HepG2 (cell line): Measurements from ENCODE around the gene PCDH17. TPM values are rescaled to one million over a fixed set of nuclear protein-coding genes. Genes with fewer than 3 reads are reported as not detected.

Experiments
- ATAC-seq: fragments of 200-7000 bp; cut with Tn5 transposase; 3 replicates; pipeline ENCODE4 v1.9.1; 2020; ENCODE audit warnings: mild to moderate bottlenecking, moderate library complexity
- BruUV-seq: library from RNA; stranded (reverse); fragments of 400-500 nt; replicated peaks from 2 replicates; lab custom pipeline; 2021; lab: Mats Ljungman, UMichigan
- CTCF ChIA-PET: fragments of 300-600 bp; formaldehyde crosslinking; extraction: SDS; loops from one replicate; lab custom pipeline; 2021; ENCODE audit warnings: low total read pairs, inconsistent platforms, low intra/inter-chr PET ratio; lab: Yijun Ruan, JAX
- POLR2A ChIA-PET: fragments of 350-600 bp; sonication (Branson Sonifier 250); formaldehyde crosslinking; loops from one replicate; lab custom pipeline; 2020; ENCODE audit warnings: antibody characterized with exemption, inconsistent platforms; lab: Yijun Ruan, JAX
- DNase-seq: peaks from one replicate; pipeline ENCODE4 v3.0.0-alpha.2; 2015; ENCODE audit warnings: low spot score
- FAIRE-seq: peaks from 3 replicates; lab custom pipeline; 2011; peaks lifted over from hg19 to GRCh38; lab: Jason Lieb, UNC
- H2AFZ ChIP-seq: one replicate; pipeline ENCODE4 v1.6.1; 2011; ENCODE audit warnings: low read length, inconsistent platforms
- H3K27ac ChIP-seq: fragments of 300-600 bp; 3 replicates; pipeline ENCODE4 v1.8.0; 2011; ENCODE audit warnings: mixed run types, mild to moderate bottlenecking, mixed read lengths, low read length, inconsistent platforms; ENCODE audit not compliant: insufficient read depth; ENCODE audit errors: extremely low read length
- H3K27me3 ChIP-seq, 2 experiments: fragments of 200-600 bp in 1 of 2; 2 replicates in 1 of 2; 3 replicates in 1 of 2; pipeline versions ENCODE4 v1.6.0 to v1.8.0; 2011; ENCODE audit warnings: low read length in 2 of 2, mild to moderate bottlenecking in 2 of 2, moderate library complexity in 2 of 2, inconsistent platforms in 1 of 2; ENCODE audit not compliant: insufficient read depth in 2 of 2, control insufficient read depth in 1 of 2
- H3K36me3 ChIP-seq, 2 experiments: fragments of 200-600 bp in 1 of 2; replicated peaks in 1 of 2; 2 replicates in 1 of 2; 3 replicates in 1 of 2; pipeline versions ENCODE4 v1.5.1 to v1.8.0; 2011; ENCODE audit warnings: low read length in 2 of 2, inconsistent platforms in 1 of 2; ENCODE audit not compliant: insufficient read depth in 2 of 2, control insufficient read depth in 1 of 2
- H3K4me1 ChIP-seq: 2 replicates; pipeline ENCODE4 v1.5.1; 2012; ENCODE audit warnings: low read length, inconsistent platforms; ENCODE audit not compliant: insufficient read depth
- H3K4me2 ChIP-seq: 2 replicates; pipeline ENCODE4 v1.6.0; 2011; ENCODE audit warnings: low read depth, low read length, inconsistent platforms
- H3K4me3 ChIP-seq, 3 experiments: fragments of 200-600 bp in 1 of 3; sonication (generic), shearing (Covaris generic) in 1 of 3; replicated peaks in 1 of 3; 2 replicates each; pipeline ENCODE4 v1.5.1; 2011 to 2016; ENCODE audit warnings: low read length in 3 of 3, inconsistent platforms in 2 of 3, low read depth in 2 of 3, mild to moderate bottlenecking in 2 of 3, control low read depth in 1 of 3, mixed read lengths in 1 of 3; ENCODE audit not compliant: insufficient read depth in 1 of 3
- H3K79me2 ChIP-seq: one replicate; pipeline ENCODE4 v1.6.1; 2011; ENCODE audit warnings: low read length, inconsistent platforms; ENCODE audit not compliant: insufficient read depth
- H3K9ac ChIP-seq: 2 replicates; pipeline ENCODE4 v1.6.0; 2011; ENCODE audit warnings: mild to moderate bottlenecking, low read depth, low read length, inconsistent platforms; ENCODE audit not compliant: insufficient read depth
- H3K9me3 ChIP-seq: 2 replicates; pipeline ENCODE4 v1.5.1; 2012; ENCODE audit warnings: mild to moderate bottlenecking, low read length
- H4K20me1 ChIP-seq: 2 replicates; pipeline ENCODE4 v1.6.0; 2011; ENCODE audit warnings: inconsistent platforms, mild to moderate bottlenecking, low read length, moderate library complexity; ENCODE audit not compliant: insufficient read depth
- ARNT2 ChIP-seq: sonication (generic); formaldehyde crosslinking; IDR thresholded peaks from 2 replicates; pipeline ENCODE4 v1.8.0; 2022; ENCODE audit warnings: mild to moderate bottlenecking, low read depth, missing genetic modification reagents, moderate library complexity
- GPBP1L1 ChIP-seq: sonication (generic); formaldehyde crosslinking; IDR thresholded peaks from 2 replicates; pipeline ENCODE4 v1.5.0; 2020; ENCODE audit warnings: mild to moderate bottlenecking, missing genetic modification reagents
- HOMEZ ChIP-seq: IDR thresholded peaks from 2 replicates; pipeline ENCODE4 v1.6.1; 2016; ENCODE audit warnings: low read depth
- NFIB ChIP-seq: sonication (generic); formaldehyde crosslinking; IDR thresholded peaks from 2 replicates; pipeline ENCODE4 v1.9.0; 2021; ENCODE audit warnings: missing genetic modification reagents, mild to moderate bottlenecking, borderline replicate concordance
- RFX1 ChIP-seq: fragments of 450-650 bp; IDR thresholded peaks from 2 replicates; pipeline ENCODE4 v1.6.1; 2017
- SKIL ChIP-seq: sonication (generic); formaldehyde crosslinking; IDR thresholded peaks from 2 replicates; pipeline ENCODE4 v1.8.0; 2022; ENCODE audit warnings: missing genetic modification reagents, mild to moderate bottlenecking, moderate library complexity, borderline replicate concordance
- ZNF275 ChIP-seq: sonication (generic); formaldehyde crosslinking; IDR thresholded peaks from 2 replicates; pipeline ENCODE4 v1.8.0; 2022; ENCODE audit warnings: missing genetic modification reagents, mild to moderate bottlenecking, inconsistent platforms, borderline replicate concordance
- ZNF333 ChIP-seq: sonication (generic); formaldehyde crosslinking; IDR thresholded peaks from 2 replicates; pipeline ENCODE4 v1.4.0; 2020; ENCODE audit warnings: mild to moderate bottlenecking, missing genetic modification reagents, borderline replicate concordance
- ZNF431 ChIP-seq: sonication (generic); formaldehyde crosslinking; IDR thresholded peaks from 2 replicates; pipeline ENCODE4 v1.9.0; 2022; ENCODE audit warnings: missing genetic modification reagents, low read depth, mild to moderate bottlenecking, borderline replicate concordance
- WGBS: methylation state at CpG from one replicate; pipeline ENCODE4 v1.1.6; 2017; ENCODE audit warnings: low lambda C conversion rate; 5-methylcytosine and 5-hydroxymethylcytosine counted together
- in situ Hi-C: cut with HindIII; loops from 2 replicates; pipeline ENCODE4 v1.10.0; 2017; ENCODE audit warnings: low pct_unique_long_range_greater_than_20kb; ENCODE audit not compliant: extremely low pct_ligation_motif_present
- intact Hi-C: fragments of 100-400 bp; cut with micrococcal nuclease; formaldehyde crosslinking; loops from one replicate; pipeline ENCODE4 v1.10.0; 2022; ENCODE audit not compliant: unreplicated experiment
- polyA plus RNA-seq, 8 experiments: library from polyadenylated mRNA; depleted of rRNA in 3 of 8; stranded (reverse) in 7 of 8; unstranded in 1 of 8; fragments of >200 nt; fragmentation: Illumina TruSeq in 4 of 8; extraction: Trizol in 4 of 8; gene quantifications; 2 replicates each; pipeline versions ENCODE4 v1.2.1 to v1.2.3, GENCODE V29; 2011 to 2016; ENCODE audit warnings: low read depth in 4 of 8, missing spikeins in 1 of 8, mixed read lengths in 1 of 8; ENCODE audit not compliant: insufficient read depth in 1 of 8
- total RNA-seq, 5 experiments: library from RNA; depleted of rRNA; stranded (reverse); fragments of >200 nt; fragmentation: Illumina TruSeq; extraction: Trizol; gene quantifications; 2 replicates each; pipeline ENCODE4 v1.2.3, GENCODE V29; 2016; ENCODE audit warnings: low read depth in 1 of 5

PCDH17 gene
- total and polyA plus RNA-seq, 2 of the 13 experiments (the other 11 are each of a cell fraction or from before 2014, with no cell fraction given), result not detected

- CTCF ChIA-PET, result no interaction called here
- Histone ChIP-seq H3K9ac (no peak overlapping the region), H3K27ac (no peak overlapping the region), H3K36me3 (no peaks in the 10 kb centered on the region), H4K20me1 (no peaks in the 10 kb centered on the region), H3K79me2 (no peaks in the 10 kb centered on the region), H3K4me2 (no peak overlapping the region), H2AFZ (no peak overlapping the region), H3K4me1 (no peaks in the 10 kb centered on the region), H3K27me3 (no peaks in the 10 kb centered on the region), H3K9me3 (no peaks in the 10 kb centered on the region), H3K4me3 (no peak overlapping the region)
- WGBS, result 0% methylated on average over 2 of the region's 2 CpGs
- TF ChIP-seq ZNF431 (no peak), HOMEZ (no peak), NFIB (CRISPR knock-in tag) (no peak), ARNT2 (CRISPR knock-in tag) (no peak), SKIL (no peak), ZNF275 (no peak), RFX1 (no peak), ZNF333 (no peak), GPBP1L1 (CRISPR knock-in tag) (no peak)
- FAIRE-seq, result no peak
- no peak for DNase-seq
- intact Hi-C loops (no loop called here), in situ Hi-C loops (no loop called here)
- BruUV-seq, result no TSS peak
- POLR2A ChIA-PET, result no interaction called here
- ATAC-seq, result no peak
Measured at GRCh38 chr13:57672168-57672567, 40.6 kb downstream of the PCDH17 start.
